Measurements from ENCODE around the gene IQSEC2. TPM values are rescaled to one million over a fixed set of nuclear protein-coding genes. Genes with fewer than 3 reads are reported as not detected.

Gene IQSEC2
- total RNA-seq, result 11.0 and 13.8 TPM in 2 replicates

GRCh38 chrX:53281321-53281822 is at the start of gene IQSEC2:
Gene IQSEC2, minus strand, starts transcription at chrX:53281584.
- H3K4me3 ChIP-seq (ENCODE audit: low read depth, low read length), result peak within 1 kb of the TSS; percentile 59
- DNase-seq (ENCODE audit: low read depth), result peak; percentile 80
- TF ChIP-seq, protein P1, sequence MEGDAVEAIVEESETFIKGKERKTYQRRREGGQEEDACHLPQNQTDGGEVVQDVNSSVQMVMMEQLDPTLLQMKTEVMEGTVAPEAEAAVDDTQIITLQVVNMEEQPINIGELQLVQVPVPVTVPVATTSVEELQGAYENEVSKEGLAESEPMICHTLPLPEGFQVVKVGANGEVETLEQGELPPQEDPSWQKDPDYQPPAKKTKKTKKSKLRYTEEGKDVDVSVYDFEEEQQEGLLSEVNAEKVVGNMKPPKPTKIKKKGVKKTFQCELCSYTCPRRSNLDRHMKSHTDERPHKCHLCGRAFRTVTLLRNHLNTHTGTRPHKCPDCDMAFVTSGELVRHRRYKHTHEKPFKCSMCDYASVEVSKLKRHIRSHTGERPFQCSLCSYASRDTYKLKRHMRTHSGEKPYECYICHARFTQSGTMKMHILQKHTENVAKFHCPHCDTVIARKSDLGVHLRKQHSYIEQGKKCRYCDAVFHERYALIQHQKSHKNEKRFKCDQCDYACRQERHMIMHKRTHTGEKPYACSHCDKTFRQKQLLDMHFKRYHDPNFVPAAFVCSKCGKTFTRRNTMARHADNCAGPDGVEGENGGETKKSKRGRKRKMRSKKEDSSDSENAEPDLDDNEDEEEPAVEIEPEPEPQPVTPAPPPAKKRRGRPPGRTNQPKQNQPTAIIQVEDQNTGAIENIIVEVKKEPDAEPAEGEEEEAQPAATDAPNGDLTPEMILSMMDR (IDR thresholded peaks at IDR 0.05; ENCODE audit: insufficient read depth, low read depth, low read length), result no peak

DNA sequence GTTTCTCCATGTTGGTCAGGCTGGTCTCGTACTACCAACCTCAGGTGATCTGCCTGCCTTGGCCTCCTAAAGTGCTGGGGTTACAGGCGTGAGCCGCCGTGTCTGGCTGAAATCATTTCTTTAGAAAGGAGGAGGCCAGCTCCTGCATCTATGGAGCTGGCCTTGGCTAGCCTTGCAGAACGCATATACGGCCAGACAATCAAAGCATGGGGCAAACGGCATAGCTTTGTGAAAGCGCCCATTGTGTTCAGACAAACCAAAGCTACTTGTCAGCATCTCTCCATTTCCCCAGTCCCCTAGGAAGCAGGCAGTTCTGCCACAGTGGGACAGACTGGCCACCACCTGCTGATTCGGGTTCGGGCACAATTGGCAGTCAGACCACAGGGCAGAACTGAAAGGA is 48.9 kb upstream of the IQSEC2 start:
- TF ChIP-seq, protein P1 (IDR thresholded peaks at IDR 0.05; ENCODE audit: insufficient read depth, low read depth, low read length), result no peak
- no peak for DNase-seq (ENCODE audit: low read depth)
- no peak overlapping the region for H3K4me3 ChIP-seq (ENCODE audit: low read depth, low read length)

DNA sequence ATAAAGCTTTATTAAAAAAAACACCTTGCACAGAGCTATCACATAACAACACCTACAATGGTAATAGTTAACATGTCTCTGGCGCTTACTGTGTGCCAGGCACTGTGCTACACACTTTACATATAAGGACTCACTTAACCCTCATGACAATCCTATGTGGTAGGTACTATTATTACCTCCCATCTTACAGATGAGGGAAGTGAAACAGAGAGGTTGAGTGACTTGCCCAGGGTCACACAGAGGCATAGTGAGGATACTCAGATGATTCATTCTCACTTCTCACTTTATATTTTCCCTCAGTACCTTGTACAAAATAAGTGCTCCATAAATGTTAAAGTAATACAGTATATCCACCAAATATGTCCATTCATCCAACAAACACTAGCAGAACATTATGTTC is 43.4 kb upstream of the IQSEC2 start:
- TF ChIP-seq, protein P1 (IDR thresholded peaks at IDR 0.05; ENCODE audit: insufficient read depth, low read depth, low read length), result no peak
- no peak overlapping the region for H3K4me3 ChIP-seq (ENCODE audit: low read depth, low read length)
- no peak for DNase-seq (ENCODE audit: low read depth)

GRCh38 chrX:53324085-53324484 is 42.7 kb upstream of the IQSEC2 start:
- DNase-seq (ENCODE audit: low read depth), result no peak
- no peak overlapping the region for H3K4me3 ChIP-seq (ENCODE audit: low read depth, low read length)
- TF ChIP-seq, protein P1 (IDR thresholded peaks at IDR 0.05; ENCODE audit: insufficient read depth, low read depth, low read length), result no peak

DNA sequence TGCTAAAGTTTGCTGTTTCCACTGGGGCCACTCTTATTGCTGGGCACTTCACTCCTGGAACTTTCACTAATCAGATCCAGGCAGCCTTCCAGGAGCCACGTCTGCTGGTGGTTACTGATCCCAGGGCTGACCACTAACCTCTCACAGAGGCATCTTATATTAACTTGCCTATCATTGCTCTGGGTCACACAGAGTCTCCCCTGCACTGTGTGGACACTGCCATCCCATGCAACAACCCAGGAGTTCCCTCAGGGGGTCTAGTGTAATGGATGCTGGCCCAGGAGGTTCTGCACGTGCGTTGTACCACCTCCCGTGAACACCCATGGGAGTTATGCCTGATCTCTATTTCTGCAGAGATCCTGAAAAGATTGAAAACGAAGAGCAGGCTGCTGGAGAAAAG is 41.8 kb upstream of the IQSEC2 start:
- no peak for DNase-seq (ENCODE audit: low read depth)
- no peak overlapping the region for H3K4me3 ChIP-seq (ENCODE audit: low read depth, low read length)
- TF ChIP-seq, protein P1 (IDR thresholded peaks at IDR 0.05; ENCODE audit: insufficient read depth, low read depth, low read length), result no peak

DNA sequence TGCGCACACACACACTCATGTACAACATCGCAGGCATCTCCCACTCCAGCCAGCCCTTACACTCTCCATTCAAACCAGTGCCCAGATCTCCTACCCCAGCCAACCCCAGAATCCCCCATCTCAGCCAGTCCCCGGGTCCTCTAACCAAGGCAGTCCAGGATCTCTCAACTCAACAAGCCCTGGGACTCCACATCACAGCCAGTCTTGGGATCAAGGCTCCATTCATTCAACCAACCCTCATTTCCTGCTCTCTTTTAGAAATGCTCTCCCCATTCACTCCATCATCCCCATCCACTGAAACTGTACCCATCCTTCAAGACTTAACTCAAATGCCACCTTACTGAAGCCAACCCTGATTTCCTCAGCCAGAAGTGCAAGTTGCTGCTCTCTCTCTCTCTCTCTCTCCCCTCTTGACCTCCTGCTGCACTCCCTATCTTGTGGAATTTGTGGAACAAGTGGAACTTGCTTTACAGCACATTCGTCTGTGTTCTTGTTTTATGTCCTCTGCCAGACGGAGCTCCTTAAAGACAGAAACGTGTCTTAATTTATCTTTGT is 40.6 kb upstream of the IQSEC2 start:
- DNase-seq (ENCODE audit: low read depth), result no peak
- TF ChIP-seq, protein P1 (IDR thresholded peaks at IDR 0.05; ENCODE audit: insufficient read depth, low read depth, low read length), result no peak
- no peak overlapping the region for H3K4me3 ChIP-seq (ENCODE audit: low read depth, low read length)

Data from fibroblast of villous mesenchyme (primary cell).